Fibroblast of peridontal ligament (primary cell): ENCODE data around the gene RGS6.

Experiments used
- DNase-seq: peaks from one replicate; pipeline ENCODE4 v3.0.0-alpha.2; 2010; ENCODE audit errors: extremely low read depth

RGS6 gene

DNA sequence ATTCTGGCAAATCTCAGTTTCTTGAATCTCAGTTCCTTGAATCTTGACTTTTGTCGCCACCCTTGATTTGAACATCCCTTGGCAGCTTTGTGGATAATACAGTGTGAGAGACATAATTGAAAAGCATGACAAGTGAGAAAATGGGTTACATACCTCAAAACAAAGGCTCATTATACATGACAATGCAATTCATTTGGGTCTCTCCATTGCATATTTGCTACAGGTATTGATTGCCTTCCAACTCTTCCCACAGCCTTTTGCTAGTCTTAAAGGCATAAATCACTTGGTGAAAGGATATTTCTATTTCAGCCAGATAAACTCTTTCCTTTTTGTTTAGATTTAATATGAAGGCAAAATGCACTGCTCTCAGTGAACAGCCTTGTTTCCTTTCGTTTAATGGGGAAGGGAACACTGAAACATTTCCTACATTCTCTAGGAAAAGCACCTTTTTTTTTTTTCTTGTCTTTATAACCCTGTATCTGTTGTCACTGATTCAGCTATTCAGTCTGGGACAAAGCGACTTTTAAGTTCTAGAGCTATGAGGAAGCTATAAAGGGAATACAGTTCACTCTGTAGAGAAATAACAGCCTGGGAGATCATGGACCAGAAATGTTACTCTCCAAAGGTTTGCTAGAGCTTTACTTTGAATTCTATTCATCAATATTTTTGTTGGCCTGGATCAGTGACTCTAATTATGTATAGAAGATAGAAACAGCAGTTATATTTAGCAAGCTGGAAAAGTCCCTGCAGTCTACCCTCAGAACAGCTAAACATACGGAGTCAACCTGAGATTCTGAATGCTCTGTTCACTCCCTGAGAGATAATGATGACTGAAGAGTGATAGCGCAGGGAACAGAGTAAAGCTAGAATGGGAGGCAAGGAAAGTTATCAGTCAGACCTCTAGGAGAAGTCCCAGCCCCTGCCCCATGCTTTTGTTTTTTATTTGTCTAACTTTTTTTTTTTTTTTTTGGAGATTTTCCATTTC lies 311.4 kb downstream of the RGS6 start:
- DNase-seq = no peak

- no peak for DNase-seq
These were observed 315.8 kb downstream of the RGS6 start for GRCh38 chr14:72247896-72248465.

DNA sequence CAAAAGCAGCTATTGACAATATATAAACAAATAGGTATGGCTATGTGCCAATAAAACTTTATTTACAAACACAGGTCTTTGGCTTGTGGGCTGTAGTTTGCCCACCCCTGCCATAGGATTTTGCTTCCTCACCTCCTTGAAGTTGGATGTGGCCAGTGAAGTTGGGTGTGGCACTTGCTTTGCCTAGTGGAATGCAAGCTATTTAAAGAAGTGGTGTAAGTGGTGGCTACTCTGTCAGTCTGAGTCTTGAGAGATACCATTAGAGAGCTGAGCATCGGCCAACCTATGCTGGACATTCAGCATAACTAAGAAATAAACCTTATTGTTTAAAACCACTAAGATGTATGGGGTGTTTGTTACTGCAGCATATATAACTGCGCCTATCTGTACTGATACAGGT lies 321.3 kb downstream of the RGS6 start:
- DNase-seq = no peak

- no peak for DNase-seq
These were observed 322.1 kb downstream of the RGS6 start for GRCh38 chr14:72254202-72254936.

- no peak for DNase-seq
These were observed 322.8 kb downstream of the RGS6 start for GRCh38 chr14:72254937-72255472.

DNA sequence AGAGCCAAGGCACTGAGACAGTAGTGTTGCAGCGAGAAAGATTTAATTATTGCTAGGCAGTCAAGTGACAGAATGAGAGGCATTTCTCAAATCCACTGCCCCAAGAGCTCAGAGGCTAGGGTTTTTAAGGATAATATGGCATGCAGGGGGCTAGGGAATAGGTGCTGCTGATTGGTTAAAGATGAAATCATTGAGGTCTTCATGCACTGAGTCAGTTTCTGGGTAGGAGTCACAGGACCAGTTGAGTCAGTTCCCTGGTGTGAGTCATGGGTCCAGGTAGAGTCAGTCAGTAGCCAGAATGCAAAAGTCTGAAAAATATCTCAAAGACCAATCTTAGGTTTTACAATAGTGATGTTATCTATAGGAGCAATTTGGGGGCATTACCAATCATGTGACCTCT lies 323.8 kb downstream of the RGS6 start:
- DNase-seq = no peak

GRCh38 chr14:72261068-72261467 lies 328.8 kb downstream of the RGS6 start:
- no peak for DNase-seq

DNA sequence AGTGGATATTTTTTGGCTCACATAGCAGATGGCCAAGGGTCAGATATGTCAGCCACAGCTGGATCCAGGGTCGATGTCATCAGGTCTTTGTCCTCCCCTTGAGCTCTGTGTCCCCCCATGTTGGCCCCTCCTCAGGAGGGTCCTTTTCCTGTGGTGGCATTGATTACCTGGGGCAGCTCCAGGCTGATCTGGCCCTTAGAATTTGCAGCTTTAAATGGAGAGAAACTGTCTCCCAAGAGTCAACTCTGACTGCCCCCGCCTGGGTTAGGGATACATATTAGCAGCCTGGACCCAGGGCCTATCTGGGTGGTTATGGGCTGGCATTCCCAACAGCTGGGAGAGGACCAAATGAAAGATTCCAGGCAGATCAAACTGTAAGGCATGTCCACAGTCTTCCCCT lies 330.5 kb downstream of the RGS6 start:
- DNase-seq = no peak

DNA sequence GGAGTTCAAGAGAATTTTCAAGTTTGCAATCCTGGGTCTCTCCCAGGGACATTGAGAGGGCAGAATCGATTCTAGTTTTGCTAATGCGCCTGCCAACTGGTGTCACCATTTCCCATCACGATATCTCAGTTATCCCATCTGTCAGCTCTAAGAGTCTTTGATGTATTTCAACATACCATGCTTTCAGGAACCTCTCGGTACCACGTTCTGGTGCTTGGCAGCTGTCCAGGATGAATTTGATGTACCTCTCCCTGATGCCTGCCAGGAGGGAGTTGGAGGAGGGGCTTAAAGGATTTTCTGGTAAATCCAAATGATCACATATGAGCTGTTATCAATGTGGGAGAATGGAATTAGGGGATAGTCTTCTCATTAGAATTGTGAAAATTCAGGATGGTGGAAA lies 332.5 kb downstream of the RGS6 start:
- no peak for DNase-seq

GRCh38 chr14:72270147-72270727 lies 338.0 kb downstream of the RGS6 start:
- no peak for DNase-seq

DNA sequence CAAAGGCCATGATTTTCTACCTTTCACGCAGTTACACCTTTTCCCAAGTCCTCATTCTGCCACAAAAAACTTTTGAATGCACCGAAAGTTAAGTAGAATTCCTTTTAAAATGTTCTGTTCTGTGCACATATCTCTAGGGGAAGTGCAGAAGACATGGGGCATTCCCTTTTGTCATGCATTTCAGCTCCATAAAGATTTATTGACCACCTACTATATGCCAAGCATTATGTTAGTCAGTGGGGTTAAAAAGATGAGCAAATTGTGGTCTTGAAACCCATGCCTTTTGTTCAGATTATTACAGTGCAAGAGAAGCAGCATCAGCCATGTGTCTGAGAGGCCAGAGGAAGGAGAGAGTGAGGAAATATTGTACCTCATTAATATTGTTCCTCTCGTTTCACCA lies 338.5 kb downstream of the RGS6 start:
- DNase-seq = no peak

DNA sequence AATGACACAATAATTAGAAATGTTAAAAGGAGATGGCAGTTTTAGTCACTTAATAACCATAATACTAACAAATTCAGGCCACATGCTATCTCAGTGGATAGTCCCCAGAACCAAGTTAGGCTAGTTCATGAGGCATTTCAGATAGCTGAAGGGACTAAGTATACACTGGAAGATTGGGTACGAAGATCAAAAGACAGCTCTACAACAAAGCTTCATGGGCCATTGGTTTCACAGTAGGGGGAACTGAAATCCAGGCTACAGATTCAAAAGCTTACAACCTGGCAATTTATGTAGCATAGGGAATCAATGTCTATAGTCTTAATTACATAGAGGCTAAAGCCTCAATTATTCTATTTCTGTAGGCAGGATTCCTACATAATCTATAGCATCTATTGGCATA lies 343.0 kb downstream of the RGS6 start:
- no peak for DNase-seq

GRCh38 chr14:72278316-72278715 lies 346.1 kb downstream of the RGS6 start:
- DNase-seq = no peak

- DNase-seq = no peak
These were observed 351.9 kb downstream of the RGS6 start for GRCh38 chr14:72284176-72284575.

GRCh38 chr14:72290241-72290640 lies 358.0 kb downstream of the RGS6 start:
- no peak for DNase-seq

DNA sequence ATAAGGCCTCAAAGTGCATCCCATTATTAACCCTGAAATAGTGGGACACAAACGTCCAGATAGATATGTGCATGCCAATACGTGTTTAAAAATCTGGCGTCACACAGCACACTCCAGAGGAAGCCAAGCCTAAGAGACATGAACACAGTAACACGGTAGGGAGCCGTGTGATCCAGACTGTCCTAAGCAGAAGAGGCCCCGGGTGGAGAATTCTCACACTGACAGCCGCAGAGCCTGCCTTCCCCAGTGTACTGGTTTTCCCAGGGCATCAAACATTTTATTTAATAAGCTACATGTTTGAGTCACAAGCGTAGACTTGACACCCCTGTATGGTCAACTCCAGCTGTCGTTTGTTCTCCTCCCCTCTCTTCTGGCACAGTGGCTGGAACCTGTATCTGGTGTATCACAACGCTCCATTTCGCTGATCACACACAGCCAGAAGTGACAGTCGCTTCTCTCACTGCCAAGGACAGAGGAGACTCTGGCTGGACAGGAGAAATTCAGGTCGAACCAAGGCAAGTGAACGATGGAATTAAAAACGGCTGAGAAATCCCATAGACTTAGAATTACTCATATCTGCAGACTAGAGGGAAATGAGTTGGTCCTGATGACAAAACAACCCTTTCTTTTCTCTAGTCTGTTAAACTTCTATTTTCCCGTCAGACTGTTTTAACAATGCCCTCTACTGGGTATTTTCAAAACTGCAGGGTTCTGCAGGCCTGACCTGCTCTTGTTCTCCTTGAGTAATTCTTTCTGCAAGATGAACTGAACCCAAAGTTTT lies 359.9 kb downstream of the RGS6 start:
- peak; percentile 48 for DNase-seq

DNA sequence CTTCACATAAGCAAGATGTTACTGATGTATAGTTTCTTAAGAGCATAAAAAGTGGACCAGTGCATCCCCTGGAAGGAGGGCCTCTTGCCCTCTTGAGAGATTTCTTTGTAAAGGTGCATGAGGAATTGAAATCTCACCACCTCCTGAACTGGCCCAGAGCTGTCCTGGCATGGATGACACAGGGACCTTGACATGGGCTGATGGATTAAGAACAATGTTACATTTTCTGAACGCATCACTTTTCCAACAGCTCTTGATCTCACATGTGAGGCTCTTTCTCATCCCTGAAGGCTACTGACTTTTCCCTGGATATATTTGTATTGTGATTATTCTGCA lies 360.4 kb downstream of the RGS6 start:
- DNase-seq = no peak

GRCh38 chr14:72301352-72301751 lies 369.1 kb downstream of the RGS6 start:
- no peak for DNase-seq

GRCh38 chr14:72303930-72304329 lies 371.7 kb downstream of the RGS6 start:
- DNase-seq = no peak

DNA sequence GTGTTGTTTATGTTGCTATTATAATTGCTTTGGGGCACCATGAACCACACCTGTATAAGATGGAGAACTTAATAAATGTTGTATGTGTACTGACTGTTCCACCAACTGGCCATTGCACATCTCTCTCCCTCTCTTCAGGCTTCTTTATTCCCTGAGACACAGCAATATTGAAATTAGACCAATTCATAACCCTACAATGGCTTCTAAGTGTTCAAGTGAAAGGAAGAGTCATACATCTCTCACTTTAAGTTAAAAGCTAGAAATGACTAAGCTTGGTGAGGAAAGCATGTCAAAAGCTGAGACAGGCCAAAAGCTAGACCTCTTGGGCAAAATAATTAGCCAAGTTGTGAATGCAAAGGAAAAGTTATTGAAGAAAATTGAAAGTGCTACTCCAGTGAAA lies 373.3 kb downstream of the RGS6 start:
- DNase-seq = no peak

DNA sequence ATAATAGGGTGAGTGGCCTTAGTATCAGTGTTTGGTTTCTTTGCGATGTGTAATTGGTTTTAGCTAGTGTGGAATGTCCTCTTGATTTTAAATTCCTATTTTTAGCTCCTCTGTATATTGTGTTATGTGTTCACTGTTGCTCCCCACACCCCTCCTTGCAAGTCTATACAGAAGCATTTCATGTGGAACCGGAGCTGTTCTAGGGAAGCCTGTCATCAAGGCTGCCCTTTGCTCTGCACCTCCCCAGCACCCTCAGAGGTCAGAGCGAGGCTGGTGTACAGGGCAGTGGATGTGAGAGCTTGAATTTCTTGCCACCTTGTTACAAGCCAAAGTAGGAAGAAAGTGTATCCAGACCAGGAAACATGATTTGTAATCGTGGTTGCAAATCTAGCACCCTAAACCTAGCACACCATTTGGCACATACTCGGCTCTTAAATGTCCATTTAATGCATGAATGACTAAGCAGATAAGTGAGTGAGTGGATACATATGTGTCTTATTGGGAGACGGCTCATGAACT lies 376.8 kb downstream of the RGS6 start:
- DNase-seq = no peak
